Measurements from ENCODE around the gene CEBPZ. TPM values are rescaled to one million over a fixed set of nuclear protein-coding genes. Genes with fewer than 3 reads are reported as not detected.
A peak's percentile ranks its signal among the peaks of the same experiment; 100 is the strongest.

Gene CEBPZ
- total and polyA plus RNA-seq, 10 of the 15 experiments (the other 5 are each of a cell fraction or from before 2014, with no cell fraction given), result 29.4 to 89.2 (median 49.5) TPM

DNA sequence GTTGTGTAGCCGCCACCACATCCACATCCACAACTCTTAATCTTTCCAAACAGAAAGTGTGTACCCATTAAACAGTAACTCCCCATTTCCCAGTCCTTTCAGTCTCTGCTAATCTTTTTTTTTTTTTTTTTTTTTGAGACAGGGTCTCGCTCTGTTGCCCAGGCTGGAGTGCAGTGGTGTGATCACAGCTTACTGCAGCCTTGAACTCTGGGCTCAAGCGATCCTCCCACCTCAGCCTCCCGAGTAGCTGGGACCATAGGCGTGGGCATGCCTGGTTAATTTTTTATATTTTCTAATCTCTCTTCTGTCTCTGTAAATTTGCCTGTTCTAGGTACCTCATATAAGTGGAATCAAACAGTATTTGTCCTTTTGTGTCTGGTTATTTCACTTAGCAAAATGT, 78.2 kb downstream of the CEBPZ start:
- in situ Hi-C loops (cut with MboI) (no loop called here), intact Hi-C loops (cut with micrococcal nuclease; ENCODE audit: unreplicated experiment) (no loop called here)
- Histone ChIP-seq H3K4me3 (no peak overlapping the region), H3K4me2 (ENCODE audit: control insufficient read depth, insufficient read depth) (peak overlapping the region; percentile 28; the same call in 1 of the 2 replicates), H3K9ac (ENCODE audit: control insufficient read depth, insufficient read depth, low read length) (no peak overlapping the region), H4K20me1 (ENCODE audit: control insufficient read depth, insufficient read depth) (peaks cover 3% of the 10 kb centered on the region; the same call in 1 of the 2 replicates), H3K9me3 (replicated peaks; ENCODE audit: control insufficient read depth, insufficient read depth, low read length) (peaks cover 2% of the 10 kb centered on the region; the same call in 1 of the 3 replicates), H3K4me1 (ENCODE audit: control insufficient read depth, insufficient read depth, low read length) (peaks cover 12% of the 10 kb centered on the region), H3K36me3 (ENCODE audit: control insufficient read depth in 2 of 2, insufficient read depth in 2 of 2, low read length in 1 of 2) (peaks cover under 1 to 19% of the 10 kb centered on the region in 2 experiments), H3K27ac (ENCODE audit: control insufficient read depth, insufficient read depth) (no peak overlapping the region), H3K79me2 (ENCODE audit: control insufficient read depth, insufficient read depth, low read length) (peaks cover 85% of the 10 kb centered on the region), H2AFZ (ENCODE audit: control insufficient read depth, low read depth, low read length) (no peak overlapping the region), H3K27me3 (replicated peaks in 1 of 2; ENCODE audit: control insufficient read depth in 2 of 2, insufficient read depth in 2 of 2, low read length in 1 of 2) (no peaks in the 10 kb centered on the region)
- no peak for FAIRE-seq
- ChIA-PET POLR2A (interaction anchor here (0.7 kb wide), 1 partner anchor 11 kb away, joined by 3 read pairs; no protein-coding TSS in a partner anchor), CTCF (interaction anchor here (1.3 kb wide), 1 partner anchor 65 kb away, joined by 3 read pairs; no protein-coding TSS in a partner anchor), RAD21 (ENCODE audit: unreplicated experiment) (no interaction called here), SMC1A (ENCODE audit: uncharacterized antibody, unreplicated experiment) (no interaction called here)
- TF ChIP-seq, protein P1, sequence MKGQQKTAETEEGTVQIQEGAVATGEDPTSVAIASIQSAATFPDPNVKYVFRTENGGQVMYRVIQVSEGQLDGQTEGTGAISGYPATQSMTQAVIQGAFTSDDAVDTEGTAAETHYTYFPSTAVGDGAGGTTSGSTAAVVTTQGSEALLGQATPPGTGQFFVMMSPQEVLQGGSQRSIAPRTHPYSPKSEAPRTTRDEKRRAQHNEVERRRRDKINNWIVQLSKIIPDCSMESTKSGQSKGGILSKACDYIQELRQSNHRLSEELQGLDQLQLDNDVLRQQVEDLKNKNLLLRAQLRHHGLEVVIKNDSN (IDR thresholded peaks at IDR 0.05; ENCODE audit: borderline replicate concordance, extremely low read length, insufficient read depth, low read depth, low read length), result no peak
- TF ChIP-seq IRF4 (IDR thresholded peaks at IDR 0.05; ENCODE audit: low read depth, low read length) (no peak), NBN (IDR thresholded peaks at IDR 0.05) (no peak), NRF1 (conservative IDR thresholded peaks at IDR 0.05; ENCODE audit: low read depth, low read length) (no peak), POLR2AphosphoS5 (IDR thresholded peaks at IDR 0.05; ENCODE audit: low read length) (no peak), RAD21 (IDR thresholded peaks at IDR 0.05; ENCODE audit: insufficient read depth, low read depth, low read length) (no peak), CHD2 (IDR thresholded peaks at IDR 0.05; ENCODE audit: borderline replicate concordance, low read depth, low read length) (no peak), NFYB (IDR thresholded peaks at IDR 0.05; ENCODE audit: insufficient read depth, low read depth, low read length) (no peak), BRCA1 (IDR thresholded peaks at IDR 0.05; ENCODE audit: low read depth, low read length) (no peak), RELA (IDR thresholded peaks at IDR 0.05; ENCODE audit: borderline replicate concordance, partially characterized antibody) (no peak)
- TF ChIP-seq, protein P2, sequence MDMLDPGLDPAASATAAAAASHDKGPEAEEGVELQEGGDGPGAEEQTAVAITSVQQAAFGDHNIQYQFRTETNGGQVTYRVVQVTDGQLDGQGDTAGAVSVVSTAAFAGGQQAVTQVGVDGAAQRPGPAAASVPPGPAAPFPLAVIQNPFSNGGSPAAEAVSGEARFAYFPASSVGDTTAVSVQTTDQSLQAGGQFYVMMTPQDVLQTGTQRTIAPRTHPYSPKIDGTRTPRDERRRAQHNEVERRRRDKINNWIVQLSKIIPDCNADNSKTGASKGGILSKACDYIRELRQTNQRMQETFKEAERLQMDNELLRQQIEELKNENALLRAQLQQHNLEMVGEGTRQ (IDR thresholded peaks at IDR 0.05; ENCODE audit: borderline replicate concordance, low read depth, low read length), result no peak
- WGBS (ENCODE audit: insufficient coverage, insufficient replicate concordance, low lambda C conversion rate, missing lambda C conversion rate), result 94% methylated on average over 5 of the region's 5 CpGs
- BruUV-seq (replicated peaks), result no TSS peak
- ATAC-seq, result no peak
- no peak for DNase-seq (ENCODE audit: low read depth, low spot score)

Other genes starting within 250 kb of the CEBPZ start
Only the 7 nearest of the 8 such genes appear.
- 16.7 and 19.2 TPM in 2 replicates for gene GPATCH11, start 147.1 kb downstream of the CEBPZ start, total RNA-seq (2014; rRNA removed)
- gene GPATCH11, start 147.1 kb downstream of the CEBPZ start, total RNA-seq (2014; rRNA removed; fragmentation: Illumina TruSeq; extraction: Trizol), result 28.5 and 31.8 TPM in 2 replicates
- gene GPATCH11, start 147.1 kb downstream of the CEBPZ start, total RNA-seq (2021), result 11.8 and 13.5 TPM in 2 replicates
- 15.6 and 25.2 TPM in 2 replicates for gene GPATCH11, start 147.1 kb downstream of the CEBPZ start, polyA plus RNA-seq (2011; rRNA removed)
- gene GPATCH11, start 147.1 kb downstream of the CEBPZ start, polyA plus RNA-seq (2014; fragmentation: Illumina TruSeq; extraction: Trizol), result 30.4 and 38.6 TPM in 2 replicates
- 10 to 100 TPM; 11.5 to 15.9 TPM for gene GPATCH11, start 147.1 kb downstream of the CEBPZ start, polyA plus RNA-seq (2014; fragmentation: Nextera tagmentation; extraction: Ambion mirVana)
- 14.6 and 16.3 TPM in 2 replicates for gene GPATCH11, start 147.1 kb downstream of the CEBPZ start, polyA plus RNA-seq (2014; rRNA removed)
- gene GPATCH11, start 147.1 kb downstream of the CEBPZ start, polyA plus RNA-seq (2016; fragmentation: Nextera tagmentation; extraction: Ambion mirVana), result 10 to 100 TPM; 18.4 to 18.5 TPM
- gene EIF2AK2, start 74.6 kb downstream of the CEBPZ start, total RNA-seq (2014; rRNA removed), result 44.4 and 53.4 TPM in 2 replicates
- gene EIF2AK2, start 74.6 kb downstream of the CEBPZ start, total RNA-seq (2014; rRNA removed; fragmentation: Illumina TruSeq; extraction: Trizol), result 59.7 and 66.5 TPM in 2 replicates
- 69.8 and 72.9 TPM in 2 replicates for gene EIF2AK2, start 74.6 kb downstream of the CEBPZ start, total RNA-seq (2021)
- gene EIF2AK2, start 74.6 kb downstream of the CEBPZ start, polyA plus RNA-seq (2011; rRNA removed), result 70.6 and 110 TPM in 2 replicates
- 66.9 and 85.4 TPM in 2 replicates for gene EIF2AK2, start 74.6 kb downstream of the CEBPZ start, polyA plus RNA-seq (2014; fragmentation: Illumina TruSeq; extraction: Trizol)
- gene EIF2AK2, start 74.6 kb downstream of the CEBPZ start, polyA plus RNA-seq (2014; fragmentation: Nextera tagmentation; extraction: Ambion mirVana), result 10 to 100 TPM; 16.2 to 34.6 TPM
- gene EIF2AK2, start 74.6 kb downstream of the CEBPZ start, polyA plus RNA-seq (2014; rRNA removed), result 40.2 and 46.7 TPM in 2 replicates
- 10 to 100 TPM; 70.9 to 81.4 TPM for gene EIF2AK2, start 74.6 kb downstream of the CEBPZ start, polyA plus RNA-seq (2016; fragmentation: Nextera tagmentation; extraction: Ambion mirVana)
- gene SULT6B1, start 42.9 kb downstream of the CEBPZ start, total RNA-seq (2014; rRNA removed), result not detected in 2 replicates
- not detected in 2 replicates for gene SULT6B1, start 42.9 kb downstream of the CEBPZ start, total RNA-seq (2014; rRNA removed; fragmentation: Illumina TruSeq; extraction: Trizol)
- gene SULT6B1, start 42.9 kb downstream of the CEBPZ start, total RNA-seq (2021), result not detected in 2 replicates
- not detected in 2 replicates for gene SULT6B1, start 42.9 kb downstream of the CEBPZ start, polyA plus RNA-seq (2011; rRNA removed)
- not detected in 2 replicates for gene SULT6B1, start 42.9 kb downstream of the CEBPZ start, polyA plus RNA-seq (2014; fragmentation: Illumina TruSeq; extraction: Trizol)
- not detected for gene SULT6B1, start 42.9 kb downstream of the CEBPZ start, polyA plus RNA-seq (2014; fragmentation: Nextera tagmentation; extraction: Ambion mirVana)
- not detected in 2 replicates for gene SULT6B1, start 42.9 kb downstream of the CEBPZ start, polyA plus RNA-seq (2014; rRNA removed)
- gene SULT6B1, start 42.9 kb downstream of the CEBPZ start, polyA plus RNA-seq (2016; fragmentation: Nextera tagmentation; extraction: Ambion mirVana), result not detected
- 28.1 and 31.2 TPM in 2 replicates for gene CEBPZOS, start 35.1 kb downstream of the CEBPZ start, total RNA-seq (2014; rRNA removed)
- gene CEBPZOS, start 35.1 kb downstream of the CEBPZ start, total RNA-seq (2014; rRNA removed; fragmentation: Illumina TruSeq; extraction: Trizol), result 26.5 and 27.1 TPM in 2 replicates
- 32.1 and 33.2 TPM in 2 replicates for gene CEBPZOS, start 35.1 kb downstream of the CEBPZ start, total RNA-seq (2021)
- 47.8 and 73.5 TPM in 2 replicates for gene CEBPZOS, start 35.1 kb downstream of the CEBPZ start, polyA plus RNA-seq (2011; rRNA removed)
- 41.3 and 46.2 TPM in 2 replicates for gene CEBPZOS, start 35.1 kb downstream of the CEBPZ start, polyA plus RNA-seq (2014; fragmentation: Illumina TruSeq; extraction: Trizol)
- gene CEBPZOS, start 35.1 kb downstream of the CEBPZ start, polyA plus RNA-seq (2014; fragmentation: Nextera tagmentation; extraction: Ambion mirVana), result 10 to 100 TPM; 22.9 to 50.8 TPM
- gene CEBPZOS, start 35.1 kb downstream of the CEBPZ start, polyA plus RNA-seq (2014; rRNA removed), result 44.3 and 48.5 TPM in 2 replicates
- 10 to 100 TPM; 36.8 to 47.9 TPM for gene CEBPZOS, start 35.1 kb downstream of the CEBPZ start, polyA plus RNA-seq (2016; fragmentation: Nextera tagmentation; extraction: Ambion mirVana)
- gene NDUFAF7, start 62 bp upstream of the CEBPZ start, total RNA-seq (2014; rRNA removed), result 16.6 and 22.0 TPM in 2 replicates
- gene NDUFAF7, start 62 bp upstream of the CEBPZ start, total RNA-seq (2014; rRNA removed; fragmentation: Illumina TruSeq; extraction: Trizol), result 25.3 and 26.6 TPM in 2 replicates
- 17.1 and 21.1 TPM in 2 replicates for gene NDUFAF7, start 62 bp upstream of the CEBPZ start, total RNA-seq (2021)
- gene NDUFAF7, start 62 bp upstream of the CEBPZ start, polyA plus RNA-seq (2011; rRNA removed), result 39.5 and 57.4 TPM in 2 replicates
- 26.6 and 31.2 TPM in 2 replicates for gene NDUFAF7, start 62 bp upstream of the CEBPZ start, polyA plus RNA-seq (2014; fragmentation: Illumina TruSeq; extraction: Trizol)
- gene NDUFAF7, start 62 bp upstream of the CEBPZ start, polyA plus RNA-seq (2014; fragmentation: Nextera tagmentation; extraction: Ambion mirVana), result 10 to 100 TPM; 18.3 to 25.0 TPM
- 21.2 and 30.0 TPM in 2 replicates for gene NDUFAF7, start 62 bp upstream of the CEBPZ start, polyA plus RNA-seq (2014; rRNA removed)
- 10 to 100 TPM; 23.2 to 23.6 TPM for gene NDUFAF7, start 62 bp upstream of the CEBPZ start, polyA plus RNA-seq (2016; fragmentation: Nextera tagmentation; extraction: Ambion mirVana)
- gene PRKD3, start 93.2 kb upstream of the CEBPZ start, total RNA-seq (2014; rRNA removed), result 9.0 and 11.4 TPM in 2 replicates
- 12.0 and 13.7 TPM in 2 replicates for gene PRKD3, start 93.2 kb upstream of the CEBPZ start, total RNA-seq (2014; rRNA removed; fragmentation: Illumina TruSeq; extraction: Trizol)
- gene PRKD3, start 93.2 kb upstream of the CEBPZ start, total RNA-seq (2021), result 10.4 and 14.9 TPM in 2 replicates
- 8.2 and 10.8 TPM in 2 replicates for gene PRKD3, start 93.2 kb upstream of the CEBPZ start, polyA plus RNA-seq (2011; rRNA removed)
- 11.1 and 14.2 TPM in 2 replicates for gene PRKD3, start 93.2 kb upstream of the CEBPZ start, polyA plus RNA-seq (2014; fragmentation: Illumina TruSeq; extraction: Trizol)
- 1 to 10 TPM; 3.3 to 3.7 TPM for gene PRKD3, start 93.2 kb upstream of the CEBPZ start, polyA plus RNA-seq (2014; fragmentation: Nextera tagmentation; extraction: Ambion mirVana)
- 6.1 and 7.5 TPM in 2 replicates for gene PRKD3, start 93.2 kb upstream of the CEBPZ start, polyA plus RNA-seq (2014; rRNA removed)
- 1 to 10 TPM; 6.5 to 7.4 TPM for gene PRKD3, start 93.2 kb upstream of the CEBPZ start, polyA plus RNA-seq (2016; fragmentation: Nextera tagmentation; extraction: Ambion mirVana)
- 0.17 and 0.27 TPM in 2 replicates for gene QPCT, start 113.0 kb upstream of the CEBPZ start, total RNA-seq (2014; rRNA removed)
- gene QPCT, start 113.0 kb upstream of the CEBPZ start, total RNA-seq (2014; rRNA removed; fragmentation: Illumina TruSeq; extraction: Trizol), result 0.18 TPM in 1 of 2 replicates, not detected in the other
- gene QPCT, start 113.0 kb upstream of the CEBPZ start, total RNA-seq (2021), result 0.15 and 0.16 TPM in 2 replicates
- gene QPCT, start 113.0 kb upstream of the CEBPZ start, polyA plus RNA-seq (2011; rRNA removed), result 0.14 and 0.52 TPM in 2 replicates
- gene QPCT, start 113.0 kb upstream of the CEBPZ start, polyA plus RNA-seq (2014; fragmentation: Illumina TruSeq; extraction: Trizol), result 0.19 TPM in 1 of 2 replicates, not detected in the other
- under 1 TPM; 0.14 to 0.24 TPM for gene QPCT, start 113.0 kb upstream of the CEBPZ start, polyA plus RNA-seq (2014; fragmentation: Nextera tagmentation; extraction: Ambion mirVana)
- not detected in 2 replicates for gene QPCT, start 113.0 kb upstream of the CEBPZ start, polyA plus RNA-seq (2014; rRNA removed)
- gene QPCT, start 113.0 kb upstream of the CEBPZ start, polyA plus RNA-seq (2016; fragmentation: Nextera tagmentation; extraction: Ambion mirVana), result under 1 TPM; 0.24 to 0.86 TPM